Thymus (tissue), 11 donors: ENCODE measurements around the gene MAGEC2. TPM values are rescaled to one million over a fixed set of nuclear protein-coding genes. Genes with fewer than 3 reads are reported as not detected.

Experiments
- DNase-seq, 9 donors: peaks; one replicate each; pipeline ENCODE4 v3.0.0-alpha.2; 2013; ENCODE audit warnings: low spot score in 9 of 9, low read depth in 6 of 9, missing footprints in 1 of 9
- H3K27ac ChIP-seq, 2 donors: one replicate each; pipeline ENCODE4 v1.5.1; 2013; ENCODE audit warnings: control low read depth in 1 of 2, low read depth in 1 of 2, low read length in 1 of 2, mild to moderate bottlenecking in 1 of 2, moderate library complexity in 1 of 2
- H3K27me3 ChIP-seq, 2 donors: one replicate each; pipeline ENCODE4 v1.5.1; 2013; ENCODE audit warnings: low read length in 1 of 2; ENCODE audit not compliant: control insufficient read depth in 2 of 2, insufficient read depth in 1 of 2
- H3K36me3 ChIP-seq, 2 donors: one replicate each; pipeline ENCODE4 v1.5.1; 2013; ENCODE audit warnings: low read length in 1 of 2, mild to moderate bottlenecking in 1 of 2, moderate library complexity in 1 of 2; ENCODE audit not compliant: control insufficient read depth in 2 of 2, insufficient read depth in 2 of 2
- H3K4me1 ChIP-seq, 2 donors: one replicate each; pipeline ENCODE4 v1.5.1; 2013; ENCODE audit warnings: low read length in 2 of 2; ENCODE audit not compliant: control insufficient read depth in 2 of 2, insufficient read depth in 2 of 2
- H3K4me3 ChIP-seq, 2 donors: one replicate each; pipeline ENCODE4 v1.5.1; 2013; ENCODE audit warnings: low read length in 2 of 2, control low read depth in 1 of 2, mild to moderate bottlenecking in 1 of 2
- H3K9me3 ChIP-seq, 2 donors: one replicate each; pipeline ENCODE4 v1.5.1; 2013; ENCODE audit warnings: low read length in 1 of 2, mild to moderate bottlenecking in 1 of 2; ENCODE audit not compliant: control insufficient read depth in 2 of 2, insufficient read depth in 1 of 2
- WGBS: extraction: QIAGEN DNeasy Blood & Tissue Kit; methylation state at CpG from one replicate; pipeline ENCODE4 v1.1.7; 2013; 5-methylcytosine and 5-hydroxymethylcytosine counted together
- polyA plus RNA-seq: library from polyadenylated mRNA; stranded (reverse); fragments of 200-250 nt; gene quantifications from one replicate; pipeline ENCODE4 v1.2.3, GENCODE V29; 2013
- total RNA-seq: library from RNA; stranded (reverse); fragments of 120-200 nt; gene quantifications from one replicate; pipeline ENCODE4 v1.2.4, GENCODE V29; 2013
- donor health status: healthy.

MAGEC2 gene
- total and polyA plus RNA-seq, 2 donors = not detected

DNA sequence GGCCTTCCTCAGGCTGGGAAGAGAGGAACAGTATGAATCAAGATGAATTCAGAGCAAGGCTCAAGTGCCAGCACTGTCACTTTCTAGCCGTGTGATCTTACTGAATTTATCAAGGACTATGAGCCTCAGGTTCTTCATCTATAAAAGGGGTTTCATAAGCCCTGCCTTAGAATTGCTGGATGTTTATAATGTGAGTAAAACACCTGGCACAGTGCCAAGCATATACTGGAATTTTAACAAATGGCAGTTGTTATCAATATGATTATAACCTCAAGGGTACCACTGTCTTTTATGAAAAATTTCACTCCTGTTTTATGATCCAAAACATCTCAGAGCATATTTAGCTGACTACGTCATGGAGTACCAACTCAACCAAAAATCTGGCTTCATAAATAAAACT, 4.0 kb downstream of the MAGEC2 start:
- H3K4me3 ChIP-seq = no peak overlapping the region
- 93% methylated on average over 2 of the region's 2 CpGs for WGBS
- DNase-seq = no peak

DNA sequence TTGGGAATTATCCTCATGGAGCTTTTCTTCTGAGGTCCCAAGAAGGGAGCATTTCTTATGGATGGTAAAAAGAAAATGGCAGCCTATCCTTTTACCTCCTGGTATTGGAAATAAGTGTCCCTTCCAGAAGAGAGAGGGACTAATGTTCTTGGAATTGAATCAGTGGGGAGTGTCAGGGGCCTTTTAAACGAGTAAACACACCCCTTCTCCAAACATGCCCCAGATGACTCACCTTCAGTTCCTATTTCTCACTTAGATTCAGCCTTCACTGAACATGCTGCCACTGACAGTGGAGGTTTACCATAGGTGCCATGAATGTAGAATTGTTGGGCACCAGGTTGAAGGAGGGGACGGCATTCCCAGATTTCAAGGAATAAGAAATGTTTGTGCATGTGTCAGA, 19.0 kb downstream of the MAGEC2 start:
- no peaks in the 10 kb centered on the region for H3K9me3 ChIP-seq
- H3K4me3 ChIP-seq = no peak overlapping the region
- no peak overlapping the region for H3K27ac ChIP-seq
- no peaks in the 10 kb centered on the region for H3K27me3 ChIP-seq
- WGBS = 74% methylated on average over 2 of the region's 2 CpGs
- no peaks in the 10 kb centered on the region for H3K36me3 ChIP-seq
- no peaks in the 10 kb centered on the region for H3K4me1 ChIP-seq
- no peak for DNase-seq

More for the DNA sequence above, 4.0 kb downstream of the MAGEC2 start:
- Histone ChIP-seq H3K9me3 (no peaks in the 10 kb centered on the region), H3K36me3 (no peaks in the 10 kb centered on the region), H3K27me3 (no peaks in the 10 kb centered on the region), H3K27ac (no peak overlapping the region), H3K4me1 (no peaks in the 10 kb centered on the region)

DNA sequence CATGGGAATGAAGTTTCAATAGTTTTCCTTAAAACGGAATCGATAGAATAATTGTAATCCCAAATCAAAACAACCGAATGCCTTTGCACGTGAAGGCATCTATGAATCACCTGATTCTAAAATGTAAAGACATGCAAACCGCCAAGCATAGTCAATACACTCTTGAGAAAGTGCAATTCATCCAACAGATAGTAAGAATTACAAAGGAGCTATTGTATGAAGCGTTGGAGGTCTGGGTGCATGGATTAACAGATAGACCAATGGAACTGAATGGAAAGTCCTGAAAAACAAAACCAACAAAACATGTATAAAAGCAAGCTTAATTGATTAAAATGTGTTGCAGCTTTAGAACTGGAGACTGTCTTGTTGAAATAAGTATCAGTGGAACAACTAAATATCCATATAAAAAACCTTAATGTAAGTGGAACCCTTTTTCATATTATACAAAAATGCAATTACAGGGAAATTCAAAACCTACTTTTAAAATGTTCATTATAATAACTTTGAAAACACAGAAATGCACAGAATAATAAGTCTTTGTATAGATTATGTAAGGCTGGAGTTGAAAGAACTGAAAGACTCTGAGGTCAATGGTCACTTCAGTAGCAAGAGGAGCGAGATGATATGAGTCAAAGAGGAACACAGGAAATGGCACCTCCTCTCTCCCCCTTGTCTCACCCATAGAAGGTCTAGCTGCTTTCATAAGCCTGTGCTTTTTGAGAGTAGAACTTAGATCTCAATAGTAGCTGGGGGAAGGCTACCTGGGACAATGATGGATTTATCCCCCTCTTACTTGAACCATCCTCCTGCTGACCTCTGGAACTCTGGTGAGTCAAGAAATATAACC, 20.1 kb downstream of the MAGEC2 start:
- DNase-seq = no peak
- Histone ChIP-seq H3K27ac (no peak overlapping the region), H3K36me3 (no peaks in the 10 kb centered on the region), H3K4me3 (no peak overlapping the region), H3K27me3 (no peaks in the 10 kb centered on the region), H3K4me1 (no peaks in the 10 kb centered on the region), H3K9me3 (no peaks in the 10 kb centered on the region)
- WGBS = 92% methylated on average over 7 of the region's 7 CpGs

DNA sequence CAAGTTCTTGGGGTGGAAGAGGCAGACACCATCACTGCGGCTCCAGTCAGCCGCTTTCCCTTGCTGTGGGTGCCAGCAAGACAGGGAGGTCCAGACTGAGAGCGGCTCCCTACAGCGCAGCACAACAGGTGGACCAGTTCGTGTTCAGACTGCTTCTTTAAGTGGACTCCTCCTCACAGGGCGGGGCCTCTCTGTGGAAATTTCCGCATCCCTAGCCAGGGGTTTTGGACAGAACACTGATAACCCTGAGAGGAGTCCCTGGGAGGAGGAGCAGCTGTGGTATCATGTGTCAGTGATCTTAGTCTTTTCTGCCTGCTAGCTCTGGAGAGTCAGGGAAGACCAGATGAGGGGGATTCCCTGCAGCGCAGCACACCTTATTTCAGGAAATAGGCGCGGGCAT, 48.5 kb downstream of the MAGEC2 start:
- Histone ChIP-seq H3K4me3 (no peak overlapping the region), H3K27ac (no peak overlapping the region), H3K9me3 (peaks cover 0 to 9% of the 10 kb centered on the region in 2 donors), H3K36me3 (no peaks in the 10 kb centered on the region), H3K4me1 (no peaks in the 10 kb centered on the region), H3K27me3 (no peaks in the 10 kb centered on the region)
- 87% methylated on average over 10 of the region's 10 CpGs for WGBS
- DNase-seq = no peak
